Natural killer cell (primary cell): ENCODE results near the gene PIK3C3. TPM values are rescaled to one million over a fixed set of nuclear protein-coding genes. Genes with fewer than 3 reads are reported as not detected.
"Not testable (repeated sequence)": the region's sequence is repeated elsewhere in the genome, so short reads cannot be mapped to it uniquely, and the experiment has no call there.

ENCODE experiments used
- ATAC-seq, 3 donors: fragments of 150-1000 bp in 2 of 3; fragments of 200-7000 bp in 1 of 3; cut with Tn5 transposase; 1 replicate in 1 of 3; 2 replicates in 2 of 3; pipeline ENCODE4 v1.10.0; 2021; ENCODE audit warnings: mild to moderate bottlenecking in 2 of 3, moderate library complexity in 2 of 3
- DNase-seq, 2 donors: peaks; one replicate each; pipeline versions ENCODE4 v3.0.0 to v3.0.0-alpha.2; 2013 to 2021; ENCODE audit warnings: mixed read lengths in 1 of 2
- H3K27ac ChIP-seq: one replicate; pipeline ENCODE4 v1.5.1; 2013; ENCODE audit warnings: mild to moderate bottlenecking, low read length
- H3K27me3 ChIP-seq: one replicate; pipeline ENCODE4 v1.6.1; 2013; ENCODE audit warnings: low read length; ENCODE audit not compliant: control insufficient read depth, insufficient read depth
- H3K36me3 ChIP-seq: one replicate; pipeline ENCODE4 v1.6.1; 2013; ENCODE audit warnings: low read length; ENCODE audit not compliant: control insufficient read depth, insufficient read depth
- H3K4me1 ChIP-seq: one replicate; pipeline ENCODE4 v1.6.1; 2013; ENCODE audit warnings: low read length; ENCODE audit not compliant: control insufficient read depth, insufficient read depth
- H3K4me3 ChIP-seq: one replicate; pipeline ENCODE4 v1.5.1; 2013; ENCODE audit warnings: low read length
- H3K9me3 ChIP-seq: one replicate; pipeline ENCODE4 v1.6.1; 2013; ENCODE audit warnings: low read length; ENCODE audit not compliant: control insufficient read depth, insufficient read depth
- H3K27ac Mint-ChIP-seq, 2 donors: one replicate each; pipeline ENCODE4 v1.8.0; 2022; ENCODE audit warnings: mild to moderate bottlenecking in 2 of 2, mixed read lengths in 2 of 2, moderate library complexity in 1 of 2
- H3K27me3 Mint-ChIP-seq, 2 donors: one replicate each; pipeline ENCODE4 v1.8.0; 2022; ENCODE audit warnings: low read depth in 2 of 2, mixed read lengths in 2 of 2
- H3K36me3 Mint-ChIP-seq: one replicate; pipeline ENCODE4 v1.8.0; 2022; ENCODE audit warnings: mixed read lengths
- H3K4me1 Mint-ChIP-seq, 2 donors: one replicate each; pipeline ENCODE4 v1.8.0; 2022; ENCODE audit warnings: mixed read lengths in 2 of 2
- H3K4me3 Mint-ChIP-seq: one replicate; pipeline ENCODE4 v1.8.0; 2022; ENCODE audit warnings: mild to moderate bottlenecking, moderate library complexity, mixed read lengths
- H3K9me3 Mint-ChIP-seq, 2 donors: one replicate each; pipeline ENCODE4 v1.8.0; 2022; ENCODE audit warnings: mixed read lengths in 2 of 2
- CTCF ChIP-seq: fragments of 200-600 bp; IDR thresholded peaks from one replicate; pipeline ENCODE4 v1.8.0; 2022; ENCODE audit warnings: antibody characterized with exemption
- WGBS: methylation state at CpG from one replicate; pipeline ENCODE4 v1.1.7; 2013; ENCODE audit warnings: missing lambda C conversion rate; ENCODE audit not compliant: insufficient coverage; 5-methylcytosine and 5-hydroxymethylcytosine counted together
- intact Hi-C: fragments of 100-400 bp; cut with micrococcal nuclease; formaldehyde crosslinking; loops from one replicate; pipeline ENCODE4 v1.14.2; 2022
- total RNA-seq, 4 donors: library from RNA; stranded (reverse); fragments of 120-200 nt in 1 of 4; gene quantifications; one replicate each; pipeline versions ENCODE4 v1.2.3 to v1.2.4, GENCODE V29; 2013 to 2022

Gene PIK3C3
- total RNA-seq, 3 donors from 2014 or later (not counting 1 experiment from before 2014, with no cell fraction given) = 49.6 to 85.4 (median 67.3) TPM

GRCh38 chr18:42045346-42045745 lies 90.3 kb downstream of the PIK3C3 start:
- WGBS = 60% methylated on average over 1 of the region's 1 CpG
- Mint-ChIP-seq H3K4me1 (peaks cover 0 to 7% of the 10 kb centered on the region in 2 donors), H3K27ac (peak overlapping the region in 1 of 2 donors; percentile 19)

GRCh38 chr18:42047721-42048120 lies 92.7 kb downstream of the PIK3C3 start:
- H3K27me3 ChIP-seq = no peaks in the 10 kb centered on the region
- no peak overlapping the region for H3K27ac ChIP-seq
- Mint-ChIP-seq H3K27me3 (no peaks in the 10 kb centered on the region), H3K4me1 (peaks cover 5 to 13% of the 10 kb centered on the region in 2 donors), H3K27ac (peak overlapping the region in 1 of 2 donors; percentile 46), H3K9me3 (no peaks in the 10 kb centered on the region), H3K36me3 (peaks cover 14% of the 10 kb centered on the region), H3K4me3 (no peak overlapping the region)
- no peak overlapping the region for H3K4me3 ChIP-seq
- intact Hi-C loops = no loop called here
- H3K4me1 ChIP-seq = no peaks in the 10 kb centered on the region
- no peak for ATAC-seq
- no peak for TF ChIP-seq CTCF
- H3K36me3 ChIP-seq = peaks cover 51% of the 10 kb centered on the region
- no peak for DNase-seq
- no peaks in the 10 kb centered on the region for H3K9me3 ChIP-seq

More at GRCh38 chr18:42045346-42045745, 90.3 kb downstream of the PIK3C3 start:
- Histone ChIP-seq H3K9me3 (no peaks in the 10 kb centered on the region), H3K4me3 (no peak overlapping the region), H3K4me1 (no peaks in the 10 kb centered on the region), H3K27ac (no peak overlapping the region), H3K36me3 (peaks cover 59% of the 10 kb centered on the region), H3K27me3 (no peaks in the 10 kb centered on the region)
- peaks cover 14% of the 10 kb centered on the region for H3K36me3 Mint-ChIP-seq
- TF ChIP-seq CTCF = no peak
- H3K4me3 Mint-ChIP-seq = no peak overlapping the region
- no peak for DNase-seq
- no peaks in the 10 kb centered on the region for H3K27me3 Mint-ChIP-seq
- H3K9me3 Mint-ChIP-seq = no peaks in the 10 kb centered on the region
- no peak for ATAC-seq
- intact Hi-C loops = no loop called here

- no peaks in the 10 kb centered on the region for H3K27me3 ChIP-seq
- Mint-ChIP-seq H3K4me3 (no peak overlapping the region), H3K9me3 (no peaks in the 10 kb centered on the region), H3K27me3 (no peaks in the 10 kb centered on the region), H3K4me1 (peaks cover 8 to 13% of the 10 kb centered on the region in 2 donors), H3K36me3 (peaks cover 14% of the 10 kb centered on the region), H3K27ac (peak overlapping the region; percentile 42 to 46)
- TF ChIP-seq CTCF = no peak
- WGBS = 90% methylated on average over 2 of the region's 2 CpGs
- no peak overlapping the region for H3K27ac ChIP-seq
- H3K4me1 ChIP-seq = no peaks in the 10 kb centered on the region
- DNase-seq (no peak), ATAC-seq (no peak)
- intact Hi-C loops = no loop called here
- H3K9me3 ChIP-seq = no peaks in the 10 kb centered on the region
- peaks cover 49% of the 10 kb centered on the region for H3K36me3 ChIP-seq
- H3K4me3 ChIP-seq = no peak overlapping the region
These were observed 93.1 kb downstream of the PIK3C3 start for GRCh38 chr18:42048158-42048557.

GRCh38 chr18:42049536-42049935 lies 94.5 kb downstream of the PIK3C3 start:
- H3K36me3 Mint-ChIP-seq, H3K9me3 Mint-ChIP-seq, H3K4me1 ChIP-seq, H3K9me3 ChIP-seq, H3K4me3 Mint-ChIP-seq, H3K27me3 Mint-ChIP-seq, H3K27ac Mint-ChIP-seq, intact Hi-C loops, H3K4me3 ChIP-seq, ATAC-seq, H3K27me3 ChIP-seq, H3K27ac ChIP-seq, DNase-seq: not testable (repeated sequence)
- H3K4me1 Mint-ChIP-seq = peaks cover 13 to 14% of the 10 kb centered on the region in 2 donors
- H3K36me3 ChIP-seq = peaks cover 40% of the 10 kb centered on the region
- 98% methylated on average over 15 of the region's 15 CpGs for WGBS
